H1 (cell line): Measurements from ENCODE around the gene ZNF524. TPM values are rescaled to one million over a fixed set of nuclear protein-coding genes. Genes with fewer than 3 reads are reported as not detected.

Experiments used
- ASH2L ChIP-seq: fragments of 200-600, 300-600 bp; sonication (generic); IDR thresholded peaks from one replicate; pipeline ENCODE4 v1.7.1; 2017; ENCODE audit warnings: low read length
- BACH1 ChIP-seq: IDR thresholded peaks from 2 replicates; pipeline ENCODE4 v1.6.1; 2012; ENCODE audit warnings: low read length, improper control_type of control experiment
- BRCA1 ChIP-seq: IDR thresholded peaks from 2 replicates; pipeline ENCODE4 v1.6.1; 2012; ENCODE audit warnings: low read depth, low read length, improper control_type of control experiment
- CHD2 ChIP-seq: IDR thresholded peaks from 2 replicates; pipeline ENCODE4 v1.6.1; 2012; ENCODE audit warnings: low read length, improper control_type of control experiment
- CTCF ChIP-seq, 3 experiments: IDR thresholded peaks; 1 replicate in 2 of 3; 2 replicates in 1 of 3; pipeline versions ENCODE4 v1.5.1 to v1.6.1; 2011; ENCODE audit warnings: low read length in 3 of 3, mild to moderate bottlenecking in 3 of 3, inconsistent platforms in 2 of 3, low read depth in 1 of 3, moderate library complexity in 1 of 3; ENCODE audit not compliant: insufficient read depth in 1 of 3; ENCODE audit errors: control extremely low read depth in 1 of 3
- EGR1 ChIP-seq: IDR thresholded peaks from 2 replicates; pipeline ENCODE4 v1.6.1; 2011; ENCODE audit warnings: low read depth, low read length, borderline replicate concordance
- GABPA ChIP-seq: IDR thresholded peaks from 2 replicates; pipeline ENCODE4 v1.6.1; 2011; ENCODE audit warnings: mild to moderate bottlenecking, low read length, moderate library complexity, borderline replicate concordance; ENCODE audit not compliant: insufficient read depth
- HDAC2 ChIP-seq, 2 experiments: fragments of 300-600 bp in 1 of 2; sonication (generic) in 1 of 2; IDR thresholded peaks; 2 replicates each; pipeline ENCODE4 v1.6.1; 2011 to 2012; ENCODE audit warnings: low read depth in 2 of 2, low read length in 2 of 2, mild to moderate bottlenecking in 2 of 2, moderate library complexity in 2 of 2, borderline replicate concordance in 1 of 2, inconsistent platforms in 1 of 2
- RBBP5 ChIP-seq: IDR thresholded peaks from 2 replicates; pipeline ENCODE4 v1.7.1; 2012; ENCODE audit warnings: low read depth, mild to moderate bottlenecking, inconsistent platforms, low read length, moderate library complexity, borderline replicate concordance
- RFX5 ChIP-seq: IDR thresholded peaks from 2 replicates; pipeline ENCODE4 v1.6.1; 2011; ENCODE audit warnings: low read depth, low read length, improper control_type of control experiment, borderline replicate concordance
- RXRA ChIP-seq: IDR thresholded peaks from 2 replicates; pipeline ENCODE4 v1.6.1; 2011; ENCODE audit warnings: low read depth, mild to moderate bottlenecking, low read length, moderate library complexity; ENCODE audit not compliant: insufficient read depth
- SIN3A ChIP-seq, 2 experiments: IDR thresholded peaks in 1 of 2; conservative IDR thresholded peaks in 1 of 2; 2 replicates each; pipeline ENCODE4 v1.6.1; 2011 to 2012; ENCODE audit warnings: low read length in 2 of 2, improper control_type of control experiment in 1 of 2, low read depth in 1 of 2, mild to moderate bottlenecking in 1 of 2
- SP1 ChIP-seq: IDR thresholded peaks from 2 replicates; pipeline ENCODE4 v1.6.1; 2011; ENCODE audit warnings: low read depth, low read length
- SP4 ChIP-seq: IDR thresholded peaks from 2 replicates; pipeline ENCODE4 v1.6.1; 2012; ENCODE audit warnings: low read length, inconsistent platforms
- TAF1 ChIP-seq: IDR thresholded peaks from 2 replicates; pipeline ENCODE4 v1.6.1; 2011; ENCODE audit warnings: mild to moderate bottlenecking, low read depth, low read length
- TAF7 ChIP-seq: optimal IDR thresholded peaks from 2 replicates; pipeline ENCODE3; 2011; ENCODE audit warnings: low read depth, mild to moderate bottlenecking, inconsistent platforms, low read length, moderate library complexity, borderline replicate concordance
- TBP ChIP-seq: IDR thresholded peaks from 2 replicates; pipeline ENCODE4 v1.6.1; 2011; ENCODE audit warnings: low read depth, low read length, improper control_type of control experiment
- polyA plus RNA-seq, 7 experiments: library from polyadenylated mRNA; depleted of rRNA in 3 of 7; stranded (reverse) in 5 of 7; unstranded in 2 of 7; fragments of >200 nt in 5 of 7; fragments of 200-250 nt in 2 of 7; gene quantifications; 1 replicate in 5 of 7; 2 replicates in 1 of 7; 4 replicates in 1 of 7; pipeline versions ENCODE4 v1.2.1 to v1.2.3, GENCODE V29; 2011 to 2013; ENCODE audit warnings: missing spikeins in 2 of 7, mixed read lengths in 2 of 7
- total RNA-seq: library from RNA; stranded (reverse); fragmentation: NEBNext Ultra II Directional; extraction: Animal tissue kit (Norgen Biotek cat#: 25700); gene quantifications from 2 replicates; pipeline ENCODE4 v1.2.1, GENCODE V29; 2021

Gene ZNF524
- total and polyA plus RNA-seq, 2 of the 8 experiments (the other 6 are each of a cell fraction or from before 2014, with no cell fraction given): 4.4 to 4.7 TPM

- TF ChIP-seq RBBP5 (peak; percentile 65; the same call in 1 of the 2 replicates), BRCA1 (0 out of 2 replicates have a peak, but pooled peaks have one; percentile 4), CTCF (IDR thresholded peaks at IDR 0.05; ENCODE audit: control extremely low read depth in 1 of 3, insufficient read depth in 1 of 3, low read depth in 1 of 3, low read length in 3 of 3) (no peak), HDAC2 (IDR thresholded peaks at IDR 0.05; ENCODE audit: borderline replicate concordance in 1 of 2, low read depth in 2 of 2, low read length in 2 of 2) (peak; percentile 93 to 97; a peak in 3 of 4 replicates), RFX5 (no peak), TBP (peak; percentile 48), CHD2 (0 out of 2 replicates have a peak, but pooled peaks have one; percentile 34), RXRA (no peak), SIN3A (conservative IDR thresholded peaks at IDR 0.05 in 1 of 2, IDR thresholded peaks at IDR 0.05 in 1 of 2; ENCODE audit: low read depth in 1 of 2, low read length in 2 of 2) (peak in 1 of 2 experiments; percentile 52; a peak in 1 of 4 replicates), SP1 (peak; percentile 82), BACH1 (peak; percentile 95), GABPA (no peak), TAF1 (no peak), SP4 (no peak), TAF7 (peak; percentile 9), ASH2L (peak; percentile 72), EGR1 (peak; percentile 74; the same call in 1 of the 2 replicates)
These were observed 47.9 kb downstream of the ZNF524 start, which contains the start of gene CCDC106 (continued) for GRCh38 chr19:55647732-55648584.
